Motor neuron (in vitro differentiated cells): ENCODE measurements around the gene PLS1. TPM values are rescaled to one million over a fixed set of nuclear protein-coding genes. Genes with fewer than 3 reads are reported as not detected.

Experiments
- ATAC-seq, 8 experiments: fragments of 200-7000 bp; cut with Tn5 transposase; replicated peaks in 6 of 8; 2 replicates each; pipeline ENCODE4 v1.8.0; 2021; ENCODE audit warnings: mild to moderate bottlenecking in 8 of 8, moderate library complexity in 8 of 8
- H3K27ac ChIP-seq, 2 donors: fragments of 250-450 bp; sonication (Bioruptor Pico); 2 replicates each; pipeline ENCODE4 v1.9.0; 2021; ENCODE audit warnings: antibody characterized with exemption in 2 of 2, mild to moderate bottlenecking in 2 of 2, moderate library complexity in 1 of 2
- H3K4me1 ChIP-seq, 2 donors: fragments of 250-450 bp; sonication (Bioruptor Pico); replicated peaks in 1 of 2; 2 replicates each; pipeline ENCODE4 v1.6.1; 2021; ENCODE audit warnings: antibody characterized with exemption in 2 of 2, mild to moderate bottlenecking in 2 of 2, moderate library complexity in 1 of 2
- H3K4me3 ChIP-seq, 5 donors: fragments of 250-450 bp; sonication (Bioruptor Pico); 2 replicates each; pipeline ENCODE4 v1.9.0; 2021; ENCODE audit warnings: antibody characterized with exemption in 5 of 5, mild to moderate bottlenecking in 5 of 5, moderate library complexity in 4 of 5
- WGBS, 10 experiments: fragments of 450-650 bp; shearing (Covaris generic); methylation state at CpG; one replicate each; pipeline ENCODE4 v1.0.0; 2022; 5-methylcytosine and 5-hydroxymethylcytosine counted together
- in situ Hi-C, 9 experiments: fragments of 400-800 bp; cut with MboI; loops; one replicate each; pipeline ENCODE4 v1.15.0; 2021; ENCODE audit warnings: low sequenced_read_pairs in 9 of 9, low pct_unique_long_range_greater_than_20kb in 2 of 9; ENCODE audit not compliant: unreplicated experiment in 9 of 9
- total RNA-seq, 8 experiments: library from RNA; unstranded; fragments of 300-600 nt; gene quantifications; 2 replicates each; pipeline versions ENCODE4 v1.2.3 to v1.2.4, GENCODE V29; 2022

The PLS1 gene
- total RNA-seq, 8 experiments from 2014 or later, result 1.6 to 54.7 (median 2.7) TPM

- ATAC-seq, result no peak
- Histone ChIP-seq H3K4me1 (no peaks in the 10 kb centered on the region), H3K27ac (no peak overlapping the region), H3K4me3 (no peak overlapping the region)
- WGBS, 10 experiments, result 67 to 100% (median 88%) methylated on average over 1 to 2 of the region's 2 CpGs; no CpG with 5 or more reads in 2 of the 10 experiments
- in situ Hi-C loops, result no loop called here
These were observed 28.9 kb downstream of the PLS1 start for GRCh38 chr3:142625153-142625440.

- no peak overlapping the region for H3K4me3 ChIP-seq
- in situ Hi-C loops, result no loop called here
- no peak overlapping the region for H3K27ac ChIP-seq
- ATAC-seq, result no peak
- H3K4me1 ChIP-seq, result no peaks in the 10 kb centered on the region
These were observed 30.8 kb downstream of the PLS1 start for GRCh38 chr3:142626971-142627370.

GRCh38 chr3:142628801-142629200, 32.6 kb downstream of the PLS1 start:
- in situ Hi-C loops, result no loop called here
- ATAC-seq, result no peak
- H3K27ac ChIP-seq, result no peak overlapping the region
- H3K4me1 ChIP-seq, result no peaks in the 10 kb centered on the region
- WGBS, 10 experiments, result 86 to 100% (median 100%) methylated on average over 1 of the region's 1 CpG
- H3K4me3 ChIP-seq, result no peak overlapping the region

- Histone ChIP-seq H3K4me1 (no peaks in the 10 kb centered on the region), H3K4me3 (no peak overlapping the region), H3K27ac (no peak overlapping the region)
- no peak for ATAC-seq
- in situ Hi-C loops, result no loop called here
- 23 to 96% (median 44%) methylated on average over 1 to 5 of the region's 5 CpGs; no CpG with 5 or more reads in 2 of the 10 experiments for WGBS, 10 experiments
These were observed 36.9 kb downstream of the PLS1 start for GRCh38 chr3:142633073-142633472.

- H3K4me1 ChIP-seq, result no peaks in the 10 kb centered on the region
- H3K4me3 ChIP-seq, result no peak overlapping the region
- H3K27ac ChIP-seq, result no peak overlapping the region
- in situ Hi-C loops, result no loop called here
- ATAC-seq, result peak in 3 of 8 experiments; percentile 62 to 74 (median 73)
These were observed 39.9 kb downstream of the PLS1 start for GRCh38 chr3:142636050-142636449.

GRCh38 chr3:142636664-142637063, 40.5 kb downstream of the PLS1 start:
- H3K27ac ChIP-seq, result no peak overlapping the region
- in situ Hi-C loops, result no loop called here
- H3K4me1 ChIP-seq, result no peaks in the 10 kb centered on the region
- peak in 1 of 8 experiments; percentile 27 for ATAC-seq
- H3K4me3 ChIP-seq, result no peak overlapping the region
- 55 to 100% (median 84%) methylated on average over 1 to 6 of the region's 6 CpGs; no CpG with 5 or more reads in 1 of the 10 experiments for WGBS, 10 experiments

- Histone ChIP-seq H3K4me1 (no peaks in the 10 kb centered on the region), H3K4me3 (no peak overlapping the region), H3K27ac (no peak overlapping the region)
- in situ Hi-C loops, result no loop called here
- 40 to 100% (median 81%) methylated on average over 1 to 2 of the region's 2 CpGs; no CpG with 5 or more reads in 4 of the 10 experiments for WGBS, 10 experiments
- ATAC-seq, result no peak
These were observed 42.1 kb downstream of the PLS1 start for GRCh38 chr3:142638291-142638690.

- no peak overlapping the region for H3K27ac ChIP-seq
- ATAC-seq, result no peak
- H3K4me1 ChIP-seq, result no peaks in the 10 kb centered on the region
- WGBS, 10 experiments, result 20 to 100% (median 100%) methylated on average over 1 to 3 of the region's 3 CpGs; no CpG with 5 or more reads in 1 of the 10 experiments
- in situ Hi-C loops, result no loop called here
- no peak overlapping the region for H3K4me3 ChIP-seq
These were observed 45.3 kb downstream of the PLS1 start for GRCh38 chr3:142641504-142641903.

- in situ Hi-C loops, result no loop called here
- Histone ChIP-seq H3K4me1 (no peaks in the 10 kb centered on the region), H3K27ac (no peak overlapping the region), H3K4me3 (no peak overlapping the region)
- ATAC-seq, result no peak
These were observed 46.8 kb downstream of the PLS1 start for GRCh38 chr3:142642956-142643355.

- WGBS, 10 experiments, result 44 to 100% (median 83%) methylated on average over 1 to 6 of the region's 6 CpGs
- Histone ChIP-seq H3K27ac (no peak overlapping the region), H3K4me1 (no peaks in the 10 kb centered on the region), H3K4me3 (no peak overlapping the region)
- in situ Hi-C loops, result no loop called here
- peak in 1 of 8 experiments; percentile 62 for ATAC-seq
These were observed 48.3 kb downstream of the PLS1 start for GRCh38 chr3:142644502-142644901.

GRCh38 chr3:142645236-142645793, 49.1 kb downstream of the PLS1 start:
- in situ Hi-C loops, result no loop called here
- peak; percentile 32 to 81 (median 68) for ATAC-seq
- WGBS, 10 experiments, result 40 to 89% (median 63%) methylated on average over 1 to 2 of the region's 2 CpGs; no CpG with 5 or more reads in 2 of the 10 experiments

GRCh38 chr3:142646020-142646785, 50.0 kb downstream of the PLS1 start:
- Histone ChIP-seq H3K4me1 (no peaks in the 10 kb centered on the region), H3K4me3 (no peak overlapping the region), H3K27ac (no peak overlapping the region)
- ATAC-seq, result peak in 3 of 8 experiments; percentile 27 to 88 (median 86)
- 29 to 100% (median 91%) methylated on average over 1 to 5 of the region's 5 CpGs; no CpG with 5 or more reads in 1 of the 10 experiments for WGBS, 10 experiments
- in situ Hi-C loops, result no loop called here

More at GRCh38 chr3:142645236-142645793, 49.1 kb downstream of the PLS1 start:
- no peak overlapping the region for H3K4me3 ChIP-seq
- H3K4me1 ChIP-seq, result no peaks in the 10 kb centered on the region
- no peak overlapping the region for H3K27ac ChIP-seq

GRCh38 chr3:142647856-142648255, 51.7 kb downstream of the PLS1 start:
- in situ Hi-C loops, result no loop called here
- ATAC-seq, result no peak
- Histone ChIP-seq H3K27ac (no peak overlapping the region), H3K4me3 (no peak overlapping the region), H3K4me1 (no peaks in the 10 kb centered on the region)
- 33 to 100% (median 83%) methylated on average over 1 of the region's 1 CpG for WGBS, 10 experiments

- no peaks in the 10 kb centered on the region for H3K4me1 ChIP-seq
- ATAC-seq, result no peak
- H3K4me3 ChIP-seq, result no peak overlapping the region
- no peak overlapping the region for H3K27ac ChIP-seq
- 90 to 100% (median 100%) methylated on average over 1 to 3 of the region's 3 CpGs; no CpG with 5 or more reads in 1 of the 10 experiments for WGBS, 10 experiments
- in situ Hi-C loops, result no loop called here
These were observed 52.8 kb downstream of the PLS1 start for GRCh38 chr3:142648950-142649349.
